ENCODE data around the gene AK4. TPM values are rescaled to one million over a fixed set of nuclear protein-coding genes. Genes with fewer than 3 reads are reported as not detected.

The AK4 gene
- total and polyA plus RNA-seq, 2 of the 4 experiments (the other 2 are of a cell fraction): 12.4 to 30.3 TPM

DNA sequence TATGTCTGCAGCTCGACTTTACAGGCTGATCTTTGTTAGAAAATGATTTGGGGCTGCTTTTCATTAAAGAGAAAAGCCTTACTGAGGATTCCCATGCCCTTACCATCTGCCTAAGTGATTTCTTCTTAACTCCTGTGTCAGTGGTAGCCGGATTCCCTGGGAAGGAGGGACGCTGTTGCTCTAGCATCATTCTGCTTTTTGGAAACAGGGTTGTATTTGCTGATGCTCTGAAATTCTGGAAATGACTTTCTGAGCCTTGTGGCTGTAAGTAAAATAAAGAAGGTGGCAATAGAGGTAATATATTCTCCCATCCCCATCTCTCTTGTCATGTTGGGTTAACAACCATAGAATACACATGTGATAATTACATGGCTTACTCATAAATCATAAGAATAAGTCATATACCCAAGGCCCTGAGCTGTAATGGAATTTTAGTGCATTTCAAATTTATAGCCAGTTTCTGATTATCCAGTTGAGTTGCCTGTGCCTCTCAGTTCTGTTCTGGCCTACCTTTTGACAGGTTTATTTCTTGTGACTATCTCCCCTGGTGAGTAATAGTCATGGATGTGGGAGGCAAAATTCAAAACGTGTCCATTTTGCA, 74.4 kb downstream of the AK4 start:
- TF ChIP-seq, protein P1, sequence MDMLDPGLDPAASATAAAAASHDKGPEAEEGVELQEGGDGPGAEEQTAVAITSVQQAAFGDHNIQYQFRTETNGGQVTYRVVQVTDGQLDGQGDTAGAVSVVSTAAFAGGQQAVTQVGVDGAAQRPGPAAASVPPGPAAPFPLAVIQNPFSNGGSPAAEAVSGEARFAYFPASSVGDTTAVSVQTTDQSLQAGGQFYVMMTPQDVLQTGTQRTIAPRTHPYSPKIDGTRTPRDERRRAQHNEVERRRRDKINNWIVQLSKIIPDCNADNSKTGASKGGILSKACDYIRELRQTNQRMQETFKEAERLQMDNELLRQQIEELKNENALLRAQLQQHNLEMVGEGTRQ (IDR thresholded peaks at IDR 0.05; ENCODE audit: low read depth, low read length): no peak
- TF ChIP-seq FOS (IDR thresholded peaks at IDR 0.05; ENCODE audit: low read depth, low read length) (no peak), CEBPB (IDR thresholded peaks at IDR 0.05; ENCODE audit: low read depth, low read length) (no peak), SMC3 (IDR thresholded peaks at IDR 0.05; ENCODE audit: low read depth, low read length) (no peak), RCOR1 (IDR thresholded peaks at IDR 0.05; ENCODE audit: insufficient replicate concordance, low read length) (no peak), MAFK (IDR thresholded peaks at IDR 0.05; ENCODE audit: low read depth, low read length) (no peak), CHD1 (IDR thresholded peaks at IDR 0.05; ENCODE audit: low read depth, low read length) (no peak), MAZ (IDR thresholded peaks at IDR 0.05; ENCODE audit: borderline replicate concordance, low read depth, low read length) (no peak), RAD21 (IDR thresholded peaks at IDR 0.05; ENCODE audit: low read length) (no peak), NFE2L2 (IDR thresholded peaks at IDR 0.05; ENCODE audit: low read depth, low read length) (no peak), BHLHE40 (IDR thresholded peaks at IDR 0.05; ENCODE audit: low read depth, low read length) (no peak), CTCF (conservative IDR thresholded peaks at IDR 0.05; ENCODE audit: low read depth, low read length) (no peak), MXI1 (IDR thresholded peaks at IDR 0.05; ENCODE audit: borderline replicate concordance, low read depth, low read length) (no peak), POLR2A (IDR thresholded peaks at IDR 0.05; ENCODE audit: low read depth, low read length) (no peak), RFX5 (IDR thresholded peaks at IDR 0.05; ENCODE audit: low read depth, low read length) (no peak)
- TF ChIP-seq, protein P2, sequence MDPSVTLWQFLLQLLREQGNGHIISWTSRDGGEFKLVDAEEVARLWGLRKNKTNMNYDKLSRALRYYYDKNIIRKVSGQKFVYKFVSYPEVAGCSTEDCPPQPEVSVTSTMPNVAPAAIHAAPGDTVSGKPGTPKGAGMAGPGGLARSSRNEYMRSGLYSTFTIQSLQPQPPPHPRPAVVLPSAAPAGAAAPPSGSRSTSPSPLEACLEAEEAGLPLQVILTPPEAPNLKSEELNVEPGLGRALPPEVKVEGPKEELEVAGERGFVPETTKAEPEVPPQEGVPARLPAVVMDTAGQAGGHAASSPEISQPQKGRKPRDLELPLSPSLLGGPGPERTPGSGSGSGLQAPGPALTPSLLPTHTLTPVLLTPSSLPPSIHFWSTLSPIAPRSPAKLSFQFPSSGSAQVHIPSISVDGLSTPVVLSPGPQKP (IDR thresholded peaks at IDR 0.05; ENCODE audit: borderline replicate concordance, low read depth, low read length): no peak
- Histone ChIP-seq H3K36me3 (ENCODE audit: control insufficient read depth, insufficient read depth, low read length) (peaks cover 1% of the 10 kb centered on the region; the same call in 1 of the 2 replicates), H3K9me3 (ENCODE audit: control insufficient read depth, insufficient read depth, low read length) (no peaks in the 10 kb centered on the region), H2BK15ac (ENCODE audit: low read depth, low read length) (no peak overlapping the region), H4K5ac (ENCODE audit: low read depth, low read length) (no peak overlapping the region), H3K56ac (ENCODE audit: extremely low read depth, insufficient read depth, low read length) (no peak overlapping the region), H3K4ac (ENCODE audit: low read depth, low read length) (no peak overlapping the region), H3K27me3 (ENCODE audit: control insufficient read depth, insufficient read depth, low read length) (no peaks in the 10 kb centered on the region), H3K4me1 (ENCODE audit: control insufficient read depth, insufficient read depth, low read length) (no peaks in the 10 kb centered on the region), H3K27ac (ENCODE audit: insufficient read depth, low read length) (no peak overlapping the region), H2AK9ac (replicated peaks; ENCODE audit: low read depth, low read length, poor library complexity) (no peak overlapping the region), H2BK20ac (ENCODE audit: low read depth, low read length) (no peak overlapping the region), H2BK120ac (ENCODE audit: low read depth, low read length) (no peak overlapping the region), H4K20me1 (ENCODE audit: insufficient read depth, low read length) (no peaks in the 10 kb centered on the region), H2BK5ac (ENCODE audit: low read depth, low read length, poor library complexity, severe bottlenecking) (no peak overlapping the region), H3K4me3 (ENCODE audit: insufficient read depth, low read depth, low read length) (no peak overlapping the region), H3K79me1 (ENCODE audit: low read depth in 1 of 2, low read length in 2 of 2) (no peaks in the 10 kb centered on the region), H3K9ac (ENCODE audit: low read depth, low read length) (no peak overlapping the region), H3K14ac (replicated peaks; ENCODE audit: low read depth, low read length) (no peak overlapping the region), H4K91ac (ENCODE audit: insufficient read depth, low read depth, low read length) (no peak overlapping the region), H3K18ac (ENCODE audit: low read depth, low read length) (no peak overlapping the region), H4K8ac (ENCODE audit: low read depth in 2 of 2, low read length in 2 of 2) (no peak overlapping the region), H3K9me1 (ENCODE audit: insufficient read depth, low read length) (no peaks in the 10 kb centered on the region), H2AFZ (replicated peaks; ENCODE audit: low read length, poor library complexity) (no peak overlapping the region), H3K23ac (ENCODE audit: low read depth, low read length) (no peak overlapping the region), H2AK5ac (ENCODE audit: low read depth, low read length) (no peak overlapping the region), H3K4me2 (ENCODE audit: low read depth, low read length) (no peak overlapping the region)
- intact Hi-C loops (cut with micrococcal nuclease): no loop called here
- ChIA-PET POLR2A (ENCODE audit: unreplicated experiment) (no interaction called here), CTCF (interaction anchor here (1.0 to 3.0 kb wide), 2 partner anchors 13 to 465 kb away, joined by 3 to 10 read pairs; no protein-coding TSS in a partner anchor)
- no TSS peak for BruUV-seq (replicated peaks)
- ATAC-seq (ENCODE audit: low read depth) (no peak), DNase-seq (no peak)
- in situ Hi-C loops (cut with MboI; ENCODE audit: low sequenced_read_pairs): no loop called here
- dilution Hi-C loops (cut with HindIII; ENCODE audit: low sequenced_read_pairs, unreplicated experiment): no loop called here
- no CpG with 5 or more reads among the region's 4 CpGs for WGBS, 2 experiments (ENCODE audit: extremely low coverage in 2 of 2, insufficient read length in 1 of 2)

Data from IMR-90 (cell line).